Measurements from ENCODE around the gene NAB2.

The NAB2 gene

GRCh38 chr12:57111031-57111734 lies 22.3 kb downstream of the NAB2 start, which contains the start of gene STAT6:
STAT6 (minus strand) TSS chr12:57111362; CDS start chr12:57108278, 3,084 bp downstream.
- peak within 1 kb of the TSS; percentile 78 for H3K4me3 ChIP-seq (ENCODE audit: insufficient read depth, low read length, poor library complexity, severe bottlenecking)
- TF ChIP-seq CTCF (IDR thresholded peaks at IDR 0.05; ENCODE audit: insufficient read depth, low read length, poor library complexity, severe bottlenecking), result no peak
- H3K9me3 ChIP-seq (ENCODE audit: insufficient read depth, low read length), result no peaks in the 10 kb centered on the region
- no peaks in the 10 kb centered on the region for H3K9me2 ChIP-seq (replicated peaks; ENCODE audit: insufficient read depth, low read length)
- peak within 1 kb of the TSS; percentile 93 for H3K4me2 ChIP-seq (ENCODE audit: low read depth, low read length, poor library complexity, severe bottlenecking)
- peak within 1 kb of the TSS; percentile 95 for H3K9ac ChIP-seq (ENCODE audit: low read length)
- H4K20me1 ChIP-seq (ENCODE audit: low read depth, low read length), result no peaks in the 10 kb centered on the region
- peaks cover 37% of the 10 kb centered on the region for H3K79me2 ChIP-seq (ENCODE audit: insufficient read depth, low read length)
- H3F3A ChIP-seq (ENCODE audit: insufficient read depth), result 0 out of 2 replicates have a peak, but pooled peaks cover 3% of the 10 kb centered on the region
- H3K36me3 ChIP-seq (ENCODE audit: low read length), result 0 out of 2 replicates have a peak, but pooled peaks cover 2% of the 10 kb centered on the region
- peak within 1 kb of the TSS; percentile 79 for H2AFZ ChIP-seq (ENCODE audit: low read depth, low read length, severe bottlenecking)
- H3K27ac ChIP-seq (ENCODE audit: low read depth, low read length), result peak within 1 kb of the TSS; percentile 91
- H3K27me3 ChIP-seq (ENCODE audit: low read length), result no peaks in the 10 kb centered on the region

GRCh38 chr12:57112492-57113294 lies 23.8 kb downstream of the NAB2 start:
- Histone ChIP-seq H3K27me3 (ENCODE audit: low read length) (no peaks in the 10 kb centered on the region), H3K9ac (ENCODE audit: low read length) (peak overlapping the region; percentile 95; the same call in 1 of the 2 replicates), H4K20me1 (ENCODE audit: low read depth, low read length) (no peaks in the 10 kb centered on the region), H3K9me3 (ENCODE audit: insufficient read depth, low read length) (no peaks in the 10 kb centered on the region), H3K4me3 (ENCODE audit: insufficient read depth, low read length, poor library complexity, severe bottlenecking) (no peak overlapping the region), H3K4me2 (ENCODE audit: low read depth, low read length, poor library complexity, severe bottlenecking) (peak overlapping the region; percentile 93), H2AFZ (ENCODE audit: low read depth, low read length, severe bottlenecking) (no peak overlapping the region), H3K79me2 (ENCODE audit: insufficient read depth, low read length) (peaks cover 31% of the 10 kb centered on the region), H3K9me2 (replicated peaks; ENCODE audit: insufficient read depth, low read length) (no peaks in the 10 kb centered on the region), H3K36me3 (ENCODE audit: low read length) (0 out of 2 replicates have a peak, but pooled peaks cover 2% of the 10 kb centered on the region), H3F3A (ENCODE audit: insufficient read depth) (0 out of 2 replicates have a peak, but pooled peaks cover 3% of the 10 kb centered on the region), H3K27ac (ENCODE audit: low read depth, low read length) (no peak overlapping the region; the same call in 1 of the 2 replicates)
- TF ChIP-seq EZH2phosphoT487 (conservative IDR thresholded peaks at IDR 0.05; ENCODE audit: low read length), result no peak
- TF ChIP-seq CTCF (IDR thresholded peaks at IDR 0.05; ENCODE audit: insufficient read depth, low read length, poor library complexity, severe bottlenecking), result peak; percentile 76

DNA sequence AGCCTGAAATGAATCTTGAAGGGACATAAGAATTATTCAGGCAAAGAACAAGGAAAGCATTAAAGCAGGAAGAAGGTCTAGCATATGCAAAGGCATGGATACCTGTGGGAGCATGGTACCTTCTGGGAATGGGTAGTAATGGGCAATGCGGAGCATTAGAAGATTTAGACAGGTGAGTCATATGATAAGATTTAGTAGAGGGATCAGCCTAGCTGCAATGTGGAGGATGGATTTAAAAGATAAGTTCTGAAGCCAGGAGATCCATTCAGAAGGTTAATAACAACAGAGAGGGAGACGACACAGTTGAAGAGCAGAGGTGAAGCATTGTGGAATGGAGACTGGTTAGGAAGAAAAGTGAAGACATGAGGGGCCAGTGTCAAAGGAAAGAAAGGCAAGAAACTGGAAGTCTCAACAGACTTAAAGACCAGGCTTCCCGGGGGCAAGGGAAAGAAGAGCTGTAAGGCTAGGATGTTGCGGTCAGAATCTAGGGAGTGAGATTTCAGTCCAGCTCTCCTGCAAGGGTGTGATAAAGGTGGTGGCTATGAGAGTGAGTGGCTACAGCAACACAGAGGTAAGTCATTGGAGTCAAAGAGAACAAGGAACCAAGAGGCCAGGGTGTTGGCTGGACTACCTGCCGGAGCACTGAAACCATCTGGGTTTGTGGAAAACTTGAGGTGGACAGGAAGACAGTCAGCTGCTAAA lies 27.8 kb downstream of the NAB2 start:
- TF ChIP-seq EZH2phosphoT487 (conservative IDR thresholded peaks at IDR 0.05; ENCODE audit: low read length), result no peak
- no peak for TF ChIP-seq CTCF (IDR thresholded peaks at IDR 0.05; ENCODE audit: insufficient read depth, low read length, poor library complexity, severe bottlenecking)
- Histone ChIP-seq H3K9me2 (replicated peaks; ENCODE audit: insufficient read depth, low read length) (no peaks in the 10 kb centered on the region), H3K4me2 (ENCODE audit: low read depth, low read length, poor library complexity, severe bottlenecking) (no peak overlapping the region), H4K20me1 (ENCODE audit: low read depth, low read length) (no peaks in the 10 kb centered on the region), H3K9ac (ENCODE audit: low read length) (no peak overlapping the region), H3K4me3 (ENCODE audit: insufficient read depth, low read length, poor library complexity, severe bottlenecking) (no peak overlapping the region), H3K36me3 (ENCODE audit: low read length) (no peaks in the 10 kb centered on the region), H3F3A (ENCODE audit: insufficient read depth) (no peaks in the 10 kb centered on the region), H2AFZ (ENCODE audit: low read depth, low read length, severe bottlenecking) (no peak overlapping the region), H3K9me3 (ENCODE audit: insufficient read depth, low read length) (no peaks in the 10 kb centered on the region), H3K27ac (ENCODE audit: low read depth, low read length) (no peak overlapping the region), H3K79me2 (ENCODE audit: insufficient read depth, low read length) (no peaks in the 10 kb centered on the region), H3K27me3 (ENCODE audit: low read length) (no peaks in the 10 kb centered on the region)

Data from SU-DHL-6 (cell line).